PFSK-1 (cell line): ENCODE measurements around the gene GLI2.

Source experiments
- POLR2AphosphoS5 ChIP-seq: IDR thresholded peaks from 2 replicates; pipeline ENCODE4 v1.6.1; 2012; ENCODE audit warnings: low read depth, mild to moderate bottlenecking, control low read depth, low read length, moderate library complexity
- SIN3A ChIP-seq: IDR thresholded peaks from 2 replicates; pipeline ENCODE4 v1.6.1; 2012; ENCODE audit warnings: mild to moderate bottlenecking, low read length, moderate library complexity, borderline replicate concordance; ENCODE audit not compliant: insufficient read depth
- TF ChIP-seq, protein P1 (sequence below), 2 experiments: IDR thresholded peaks; 2 replicates each; pipeline versions ENCODE4 v1.6.1 to v1.8.0; 2011 to 2012; ENCODE audit warnings: low read depth in 2 of 2, low read length in 2 of 2, control low read depth in 1 of 2, inconsistent platforms in 1 of 2, mild to moderate bottlenecking in 1 of 2, moderate library complexity in 1 of 2; ENCODE audit not compliant: insufficient read depth in 1 of 2

GRCh38 chr2:120783371-120783791, 47.7 kb downstream of the GLI2 start:
- TF ChIP-seq POLR2AphosphoS5: no peak
- TF ChIP-seq, protein P1, sequence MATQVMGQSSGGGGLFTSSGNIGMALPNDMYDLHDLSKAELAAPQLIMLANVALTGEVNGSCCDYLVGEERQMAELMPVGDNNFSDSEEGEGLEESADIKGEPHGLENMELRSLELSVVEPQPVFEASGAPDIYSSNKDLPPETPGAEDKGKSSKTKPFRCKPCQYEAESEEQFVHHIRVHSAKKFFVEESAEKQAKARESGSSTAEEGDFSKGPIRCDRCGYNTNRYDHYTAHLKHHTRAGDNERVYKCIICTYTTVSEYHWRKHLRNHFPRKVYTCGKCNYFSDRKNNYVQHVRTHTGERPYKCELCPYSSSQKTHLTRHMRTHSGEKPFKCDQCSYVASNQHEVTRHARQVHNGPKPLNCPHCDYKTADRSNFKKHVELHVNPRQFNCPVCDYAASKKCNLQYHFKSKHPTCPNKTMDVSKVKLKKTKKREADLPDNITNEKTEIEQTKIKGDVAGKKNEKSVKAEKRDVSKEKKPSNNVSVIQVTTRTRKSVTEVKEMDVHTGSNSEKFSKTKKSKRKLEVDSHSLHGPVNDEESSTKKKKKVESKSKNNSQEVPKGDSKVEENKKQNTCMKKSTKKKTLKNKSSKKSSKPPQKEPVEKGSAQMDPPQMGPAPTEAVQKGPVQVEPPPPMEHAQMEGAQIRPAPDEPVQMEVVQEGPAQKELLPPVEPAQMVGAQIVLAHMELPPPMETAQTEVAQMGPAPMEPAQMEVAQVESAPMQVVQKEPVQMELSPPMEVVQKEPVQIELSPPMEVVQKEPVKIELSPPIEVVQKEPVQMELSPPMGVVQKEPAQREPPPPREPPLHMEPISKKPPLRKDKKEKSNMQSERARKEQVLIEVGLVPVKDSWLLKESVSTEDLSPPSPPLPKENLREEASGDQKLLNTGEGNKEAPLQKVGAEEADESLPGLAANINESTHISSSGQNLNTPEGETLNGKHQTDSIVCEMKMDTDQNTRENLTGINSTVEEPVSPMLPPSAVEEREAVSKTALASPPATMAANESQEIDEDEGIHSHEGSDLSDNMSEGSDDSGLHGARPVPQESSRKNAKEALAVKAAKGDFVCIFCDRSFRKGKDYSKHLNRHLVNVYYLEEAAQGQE (IDR thresholded peaks at IDR 0.05; ENCODE audit: insufficient read depth in 1 of 2, low read depth in 2 of 2, low read length in 2 of 2): no peak
- TF ChIP-seq SIN3A: no peak
